Measurements from ENCODE around the gene PCDH9. TPM values are rescaled to one million over a fixed set of nuclear protein-coding genes. Genes with fewer than 3 reads are reported as not detected.
"Not testable (repeated sequence)": the region's sequence is repeated elsewhere in the genome, so short reads cannot be mapped to it uniquely, and the experiment has no call there.

Gene PCDH9
- total RNA-seq, 1 donor from 2014 or later: 14.7 TPM

DNA sequence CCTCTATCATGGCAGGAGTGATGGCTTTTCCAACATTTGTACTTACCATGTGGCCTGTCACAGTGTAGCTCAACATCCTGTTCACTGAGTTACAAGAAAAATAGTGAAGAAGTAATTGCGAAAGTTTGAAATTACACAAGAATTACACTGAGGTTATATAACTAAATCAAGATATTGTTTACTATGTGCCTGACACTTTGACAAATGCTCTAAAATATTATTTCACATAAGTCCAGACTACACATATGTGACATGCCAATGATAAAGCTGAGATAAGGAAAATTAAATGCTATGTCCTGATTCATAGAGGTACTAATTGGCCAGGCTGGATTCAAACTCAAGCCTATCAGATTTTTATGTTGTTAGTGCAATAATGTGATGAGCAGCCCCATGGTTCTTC is 451.7 kb downstream of the PCDH9 start:
- no peak overlapping the region for H3K27ac ChIP-seq (replicated peaks)
- DNase-seq: no peak
- H3K4me3 ChIP-seq: no peak overlapping the region
- no peaks in the 10 kb centered on the region for H3K36me3 ChIP-seq
- intact Hi-C loops (cut with micrococcal nuclease): no loop called here
- no peaks in the 10 kb centered on the region for H3K27me3 ChIP-seq (ENCODE audit: low read depth)
- H3K9me3 ChIP-seq (replicated peaks): no peaks in the 10 kb centered on the region
- TF ChIP-seq, protein P1, sequence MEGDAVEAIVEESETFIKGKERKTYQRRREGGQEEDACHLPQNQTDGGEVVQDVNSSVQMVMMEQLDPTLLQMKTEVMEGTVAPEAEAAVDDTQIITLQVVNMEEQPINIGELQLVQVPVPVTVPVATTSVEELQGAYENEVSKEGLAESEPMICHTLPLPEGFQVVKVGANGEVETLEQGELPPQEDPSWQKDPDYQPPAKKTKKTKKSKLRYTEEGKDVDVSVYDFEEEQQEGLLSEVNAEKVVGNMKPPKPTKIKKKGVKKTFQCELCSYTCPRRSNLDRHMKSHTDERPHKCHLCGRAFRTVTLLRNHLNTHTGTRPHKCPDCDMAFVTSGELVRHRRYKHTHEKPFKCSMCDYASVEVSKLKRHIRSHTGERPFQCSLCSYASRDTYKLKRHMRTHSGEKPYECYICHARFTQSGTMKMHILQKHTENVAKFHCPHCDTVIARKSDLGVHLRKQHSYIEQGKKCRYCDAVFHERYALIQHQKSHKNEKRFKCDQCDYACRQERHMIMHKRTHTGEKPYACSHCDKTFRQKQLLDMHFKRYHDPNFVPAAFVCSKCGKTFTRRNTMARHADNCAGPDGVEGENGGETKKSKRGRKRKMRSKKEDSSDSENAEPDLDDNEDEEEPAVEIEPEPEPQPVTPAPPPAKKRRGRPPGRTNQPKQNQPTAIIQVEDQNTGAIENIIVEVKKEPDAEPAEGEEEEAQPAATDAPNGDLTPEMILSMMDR (IDR thresholded peaks at IDR 0.05; ENCODE audit: borderline replicate concordance): no peak
- no peaks in the 10 kb centered on the region for H3K4me1 ChIP-seq

DNA sequence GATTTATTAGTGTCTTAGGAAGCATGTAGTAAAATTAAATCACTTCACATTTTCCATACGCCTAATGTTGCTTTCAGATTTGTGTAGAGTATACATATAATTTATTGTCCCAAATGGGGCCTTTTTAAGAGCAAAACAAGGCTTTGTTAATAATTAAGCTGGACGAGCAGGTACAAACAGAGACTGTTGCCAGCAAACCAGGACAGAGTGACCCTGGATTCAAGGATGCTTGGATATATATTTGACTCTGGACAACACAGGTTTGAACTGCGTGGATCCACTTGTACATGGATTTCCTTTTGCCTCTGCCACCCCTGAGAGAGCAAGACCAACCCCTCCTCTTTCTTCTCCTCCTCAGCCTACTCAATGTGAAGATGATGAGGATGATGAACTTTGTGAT is 454.9 kb downstream of the PCDH9 start:
- DNase-seq: no peak
- TF ChIP-seq, protein P1 (IDR thresholded peaks at IDR 0.05; ENCODE audit: borderline replicate concordance): no peak
- Histone ChIP-seq H3K4me3 (no peak overlapping the region), H3K4me1 (no peaks in the 10 kb centered on the region), H3K27ac (replicated peaks) (no peak overlapping the region), H3K9me3 (replicated peaks) (no peaks in the 10 kb centered on the region), H3K36me3 (no peaks in the 10 kb centered on the region), H3K27me3 (ENCODE audit: low read depth) (no peaks in the 10 kb centered on the region)
- intact Hi-C loops (cut with micrococcal nuclease): no loop called here

DNA sequence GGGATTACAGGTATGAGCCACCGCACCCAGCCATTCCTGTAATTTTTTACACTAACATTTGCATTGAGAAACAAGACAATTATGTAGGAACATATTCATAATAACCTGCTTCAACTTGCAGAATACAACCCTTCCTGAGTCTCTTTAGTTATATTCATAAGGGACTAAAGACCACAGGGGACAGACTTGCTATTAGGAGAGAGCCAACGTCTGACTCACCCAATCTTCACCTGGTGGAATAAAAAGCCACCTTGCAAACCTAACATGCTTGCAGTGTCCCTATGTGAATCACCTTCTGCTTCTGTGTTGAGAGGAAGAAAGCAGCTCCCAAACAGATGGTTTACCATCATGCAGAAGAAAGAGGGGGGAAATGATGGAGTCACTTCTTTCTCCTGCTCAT is 456.1 kb downstream of the PCDH9 start:
- Histone ChIP-seq H3K27ac (replicated peaks) (no peak overlapping the region), H3K27me3 (ENCODE audit: low read depth) (no peaks in the 10 kb centered on the region), H3K36me3 (no peaks in the 10 kb centered on the region), H3K9me3 (replicated peaks) (no peaks in the 10 kb centered on the region), H3K4me3 (no peak overlapping the region), H3K4me1 (no peaks in the 10 kb centered on the region)
- TF ChIP-seq, protein P1 (IDR thresholded peaks at IDR 0.05; ENCODE audit: borderline replicate concordance): no peak
- intact Hi-C loops (cut with micrococcal nuclease): no loop called here
- no peak for DNase-seq

DNA sequence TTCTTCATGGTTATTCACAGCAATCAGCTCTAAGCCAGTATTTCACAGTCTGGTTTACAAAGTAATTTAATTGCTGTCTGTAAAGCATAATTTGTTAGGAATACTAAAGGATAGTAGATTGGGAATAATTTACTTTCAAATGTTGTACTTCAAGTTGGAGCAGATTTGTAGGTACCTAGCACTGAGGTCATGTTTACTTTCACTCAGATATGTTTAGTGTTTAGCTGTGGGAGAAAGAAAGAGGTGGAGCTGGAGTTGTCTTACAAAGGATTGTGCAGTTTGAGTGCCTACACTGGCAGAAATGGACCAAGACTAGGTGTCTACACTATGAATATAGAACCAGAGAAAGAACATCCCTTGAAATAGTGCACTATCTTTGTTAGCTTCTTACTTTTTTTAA is 464.6 kb downstream of the PCDH9 start:
- Histone ChIP-seq H3K4me3 (no peak overlapping the region), H3K4me1 (no peaks in the 10 kb centered on the region), H3K27ac (replicated peaks) (no peak overlapping the region), H3K36me3 (no peaks in the 10 kb centered on the region), H3K9me3 (replicated peaks) (peaks cover 20% of the 10 kb centered on the region), H3K27me3 (ENCODE audit: low read depth) (no peaks in the 10 kb centered on the region)
- intact Hi-C loops (cut with micrococcal nuclease): no loop called here
- TF ChIP-seq, protein P1 (IDR thresholded peaks at IDR 0.05; ENCODE audit: borderline replicate concordance): no peak
- no peak for DNase-seq

DNA sequence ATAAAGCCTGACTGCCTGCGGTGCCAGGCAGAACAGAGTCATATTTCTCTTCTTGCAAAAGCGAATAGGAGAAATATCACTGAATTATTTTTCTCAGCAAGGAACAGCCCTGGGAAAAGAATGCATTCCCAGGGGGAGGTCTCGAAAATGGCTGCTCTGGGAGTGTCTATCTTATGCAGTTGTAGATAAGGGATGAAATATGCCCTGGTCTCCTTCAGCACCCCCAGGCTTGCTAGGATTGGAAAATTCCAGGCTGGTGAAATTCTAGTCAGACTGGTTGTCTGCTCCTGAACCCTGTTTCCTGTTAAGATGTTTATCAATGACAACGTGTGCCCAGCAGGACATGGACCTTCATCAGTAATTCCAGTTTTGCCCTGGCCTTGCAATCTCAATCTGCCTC is 469.5 kb downstream of the PCDH9 start:
- DNase-seq; intact Hi-C loops (cut with micrococcal nuclease); H3K27me3 ChIP-seq (ENCODE audit: low read depth); H3K27ac ChIP-seq (replicated peaks); H3K4me1 ChIP-seq; H3K36me3 ChIP-seq; H3K4me3 ChIP-seq: not testable (repeated sequence)
- peaks cover 35% of the 10 kb centered on the region for H3K9me3 ChIP-seq (replicated peaks)

DNA sequence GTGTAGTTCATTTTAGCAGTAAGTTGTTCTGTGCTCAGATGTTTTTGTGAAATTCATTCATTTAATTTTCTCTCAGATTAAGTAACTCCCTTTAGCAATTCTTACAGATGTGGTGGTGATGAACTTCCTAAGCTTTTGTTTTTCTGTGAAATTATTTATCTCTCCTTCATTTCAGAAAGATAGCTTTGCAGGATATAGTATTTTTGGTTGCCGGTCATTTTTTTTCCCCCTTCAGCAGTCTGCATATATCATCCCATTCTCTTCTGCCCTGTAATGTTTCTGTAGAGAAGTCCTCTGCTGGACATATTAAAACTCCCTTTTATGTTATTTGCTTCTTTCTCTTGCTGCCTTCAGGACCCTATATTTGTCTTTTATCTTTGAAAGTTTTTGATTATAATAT is 470.2 kb downstream of the PCDH9 start:
- no peak for DNase-seq
- Histone ChIP-seq H3K27me3 (ENCODE audit: low read depth) (no peaks in the 10 kb centered on the region), H3K27ac (replicated peaks) (no peak overlapping the region), H3K36me3 (no peaks in the 10 kb centered on the region), H3K9me3 (replicated peaks) (peaks cover 35% of the 10 kb centered on the region), H3K4me3 (no peak overlapping the region), H3K4me1 (no peaks in the 10 kb centered on the region)
- intact Hi-C loops (cut with micrococcal nuclease): no loop called here
- TF ChIP-seq, protein P1 (IDR thresholded peaks at IDR 0.05; ENCODE audit: borderline replicate concordance): no peak
